ENCODE data around the gene TTC6. TPM values are rescaled to one million over a fixed set of nuclear protein-coding genes. Genes with fewer than 3 reads are reported as not detected.

Gene TTC6
- total RNA-seq, 1 donor from 2014 or later: 39.3 TPM

- Mint-ChIP-seq H3K27ac (peak overlapping the region; percentile 100), H3K4me3 (ENCODE audit: low read depth) (peak overlapping the region; percentile 90), H3K36me3 (ENCODE audit: insufficient read depth) (peaks cover 17% of the 10 kb centered on the region), H3K27me3 (no peaks in the 10 kb centered on the region), H3K4me1 (ENCODE audit: low read depth) (peaks cover 30% of the 10 kb centered on the region), H3K9me3 (ENCODE audit: low read depth) (no peaks in the 10 kb centered on the region)
- TF ChIP-seq, protein P1, sequence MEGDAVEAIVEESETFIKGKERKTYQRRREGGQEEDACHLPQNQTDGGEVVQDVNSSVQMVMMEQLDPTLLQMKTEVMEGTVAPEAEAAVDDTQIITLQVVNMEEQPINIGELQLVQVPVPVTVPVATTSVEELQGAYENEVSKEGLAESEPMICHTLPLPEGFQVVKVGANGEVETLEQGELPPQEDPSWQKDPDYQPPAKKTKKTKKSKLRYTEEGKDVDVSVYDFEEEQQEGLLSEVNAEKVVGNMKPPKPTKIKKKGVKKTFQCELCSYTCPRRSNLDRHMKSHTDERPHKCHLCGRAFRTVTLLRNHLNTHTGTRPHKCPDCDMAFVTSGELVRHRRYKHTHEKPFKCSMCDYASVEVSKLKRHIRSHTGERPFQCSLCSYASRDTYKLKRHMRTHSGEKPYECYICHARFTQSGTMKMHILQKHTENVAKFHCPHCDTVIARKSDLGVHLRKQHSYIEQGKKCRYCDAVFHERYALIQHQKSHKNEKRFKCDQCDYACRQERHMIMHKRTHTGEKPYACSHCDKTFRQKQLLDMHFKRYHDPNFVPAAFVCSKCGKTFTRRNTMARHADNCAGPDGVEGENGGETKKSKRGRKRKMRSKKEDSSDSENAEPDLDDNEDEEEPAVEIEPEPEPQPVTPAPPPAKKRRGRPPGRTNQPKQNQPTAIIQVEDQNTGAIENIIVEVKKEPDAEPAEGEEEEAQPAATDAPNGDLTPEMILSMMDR (IDR thresholded peaks at IDR 0.05; ENCODE audit: unreplicated experiment): no peak
- peak; percentile 58 for DNase-seq (ENCODE audit: low spot score, unreplicated experiment)
Measured at GRCh38 chr14:37595809-37596621, 586 bp downstream of the TTC6 start.

- Mint-ChIP-seq H3K4me1 (ENCODE audit: low read depth) (peaks cover 29% of the 10 kb centered on the region), H3K27ac (peak overlapping the region; percentile 100), H3K27me3 (no peaks in the 10 kb centered on the region), H3K4me3 (ENCODE audit: low read depth) (peak overlapping the region; percentile 90), H3K9me3 (ENCODE audit: low read depth) (no peaks in the 10 kb centered on the region), H3K36me3 (ENCODE audit: insufficient read depth) (peaks cover 13% of the 10 kb centered on the region)
- no peak for DNase-seq (ENCODE audit: low spot score, unreplicated experiment)
- TF ChIP-seq, protein P1 (IDR thresholded peaks at IDR 0.05; ENCODE audit: unreplicated experiment): no peak
Measured at GRCh38 chr14:37596790-37597472, 1.5 kb downstream of the TTC6 start.

DNA sequence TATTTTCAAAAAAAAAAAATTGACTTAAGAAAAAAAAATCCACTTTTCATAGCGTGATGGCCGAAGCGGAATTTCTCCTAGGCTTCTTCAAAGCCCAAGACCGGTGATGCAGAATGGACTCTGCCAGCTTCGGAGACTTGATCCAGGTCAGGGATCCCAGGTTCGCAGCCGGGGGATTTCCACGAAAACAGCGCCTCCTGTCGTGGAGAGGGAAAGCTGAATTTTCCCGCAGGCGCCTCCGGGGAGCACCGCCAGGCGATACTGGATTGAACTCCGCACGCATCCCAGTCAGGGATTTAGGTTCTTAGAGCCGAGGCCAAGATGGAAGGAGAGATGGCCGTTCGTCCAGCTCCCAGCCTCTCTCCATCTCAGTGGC lies 2.1 kb downstream of the TTC6 start:
- Mint-ChIP-seq H3K9me3 (ENCODE audit: low read depth) (no peaks in the 10 kb centered on the region), H3K4me3 (ENCODE audit: low read depth) (peak overlapping the region; percentile 90), H3K27ac (peak overlapping the region; percentile 85), H3K27me3 (no peaks in the 10 kb centered on the region), H3K36me3 (ENCODE audit: insufficient read depth) (peaks cover 11% of the 10 kb centered on the region), H3K4me1 (ENCODE audit: low read depth) (peaks cover 29% of the 10 kb centered on the region)
- DNase-seq (ENCODE audit: low spot score, unreplicated experiment): no peak
- TF ChIP-seq, protein P1 (IDR thresholded peaks at IDR 0.05; ENCODE audit: unreplicated experiment): peak; percentile 71

DNA sequence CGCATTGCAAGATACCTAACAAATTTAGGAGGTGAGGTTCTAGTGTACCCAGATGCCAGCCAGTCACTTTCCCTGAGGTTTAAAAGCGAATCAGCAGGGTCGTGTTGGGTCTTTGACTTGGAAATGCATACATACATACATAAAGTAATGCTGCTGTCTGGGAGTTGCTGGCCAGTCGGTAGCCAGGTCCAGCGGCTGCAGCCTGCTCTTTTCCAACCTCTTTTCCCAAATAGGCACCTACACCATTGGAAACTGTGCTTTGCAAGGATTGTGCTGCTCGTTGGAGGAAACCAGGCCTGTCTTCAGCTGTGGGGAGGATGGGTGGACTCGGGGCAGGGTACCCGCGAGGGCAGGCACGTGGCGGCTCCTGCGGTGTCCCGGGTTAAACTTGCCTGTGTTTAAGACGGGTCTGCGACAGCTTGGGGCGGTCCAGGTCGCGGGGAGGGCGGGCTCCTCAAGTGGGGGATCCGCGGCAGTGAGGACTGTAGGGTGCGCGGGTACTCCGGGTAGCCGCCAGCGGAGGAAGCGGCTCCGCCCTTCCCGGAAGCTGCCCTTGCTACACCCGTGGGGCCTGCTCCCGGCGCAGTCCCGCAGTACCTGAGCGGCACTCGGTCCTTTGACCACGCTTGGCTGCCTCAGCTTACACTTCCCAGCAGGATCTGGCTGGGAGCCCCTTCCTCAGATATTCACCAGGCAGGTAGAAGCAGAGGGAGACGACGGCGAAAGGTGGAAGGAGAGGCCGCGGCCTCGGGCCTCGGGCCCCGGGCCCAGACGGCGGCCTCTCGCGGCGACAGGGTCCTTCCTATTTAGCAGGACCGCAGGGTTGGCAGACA lies 2.7 kb downstream of the TTC6 start:
- H3K4me3 Mint-ChIP-seq (ENCODE audit: low read depth): peak overlapping the region; percentile 90
- TF ChIP-seq, protein P1 (IDR thresholded peaks at IDR 0.05; ENCODE audit: unreplicated experiment): no peak
- DNase-seq (ENCODE audit: low spot score, unreplicated experiment): no peak
- H3K36me3 Mint-ChIP-seq (ENCODE audit: insufficient read depth): peaks cover 7% of the 10 kb centered on the region
- H3K27me3 Mint-ChIP-seq: no peaks in the 10 kb centered on the region
- peaks cover 33% of the 10 kb centered on the region for H3K4me1 Mint-ChIP-seq (ENCODE audit: low read depth)
- H3K27ac Mint-ChIP-seq: peak overlapping the region; percentile 95
- H3K9me3 Mint-ChIP-seq (ENCODE audit: low read depth): no peaks in the 10 kb centered on the region
